ENCODE data around the gene PEMT.

The PEMT gene

DNA sequence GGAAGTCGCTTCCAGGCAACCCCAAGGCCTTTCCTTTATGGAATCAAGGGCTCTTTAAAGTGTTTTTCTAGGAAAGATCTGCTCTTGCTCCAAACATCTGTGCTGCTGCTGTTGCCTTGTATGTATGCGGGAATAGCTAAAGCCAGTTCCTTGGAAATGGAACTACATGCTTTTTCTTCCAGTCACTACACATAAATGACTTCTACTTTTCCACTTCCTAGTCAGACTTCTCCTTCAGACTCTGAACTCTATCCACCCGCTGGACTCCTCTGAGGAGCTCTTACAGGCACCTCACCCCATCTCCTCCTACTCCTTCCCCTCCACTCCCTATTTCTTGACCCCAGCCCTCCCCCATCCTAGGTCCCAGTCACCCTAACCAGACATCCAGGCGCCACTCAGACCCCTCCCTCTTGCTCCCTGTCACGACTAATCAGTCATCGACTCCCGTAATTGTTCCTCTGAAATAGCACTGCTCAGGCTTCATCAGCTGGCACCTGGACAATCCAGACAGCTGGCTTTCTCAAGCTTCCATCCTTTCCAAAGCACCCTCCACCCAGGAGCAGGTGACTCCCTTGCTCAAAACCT is 15.0 kb upstream of the PEMT start:
- H3K4me1 Mint-ChIP-seq: peaks cover 23% of the 10 kb centered on the region
- H3K27ac Mint-ChIP-seq: peak overlapping the region in 2 of 3 experiments; percentile 82 to 88
- H3K9me3 Mint-ChIP-seq: no peaks in the 10 kb centered on the region
- peaks cover 4% of the 10 kb centered on the region for H3K27me3 Mint-ChIP-seq (ENCODE audit: low read depth)
- H3K4me3 Mint-ChIP-seq: peak overlapping the region in 2 of 3 experiments; percentile 6 to 10
- no peak for TF ChIP-seq CTCF (IDR thresholded peaks at IDR 0.05; ENCODE audit: unreplicated experiment in 3 of 3)
- no peaks in the 10 kb centered on the region for H3K36me3 Mint-ChIP-seq (ENCODE audit: low read depth)

DNA sequence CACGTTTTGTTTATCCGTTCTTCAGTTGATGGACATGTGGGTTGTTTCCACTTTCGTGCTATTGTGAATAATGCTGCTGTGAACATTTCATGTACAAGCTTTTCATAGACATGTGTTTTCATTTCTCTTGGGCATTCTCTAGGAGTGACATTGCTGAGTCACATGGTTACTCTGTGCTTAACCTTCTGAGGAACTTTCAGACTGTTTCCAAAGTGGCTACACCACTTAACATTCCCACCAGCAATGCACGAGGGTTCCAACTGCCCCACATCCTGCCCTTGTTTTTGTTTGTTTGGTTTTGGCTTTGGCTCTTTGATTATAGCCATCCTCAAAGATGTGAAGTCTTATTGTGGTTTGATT is 14.2 kb upstream of the PEMT start:
- Mint-ChIP-seq H3K9me3 (no peaks in the 10 kb centered on the region), H3K27ac (peak overlapping the region in 2 of 3 experiments; percentile 82 to 88), H3K36me3 (ENCODE audit: low read depth) (no peaks in the 10 kb centered on the region), H3K27me3 (ENCODE audit: low read depth) (peaks cover 4% of the 10 kb centered on the region), H3K4me1 (peaks cover 21% of the 10 kb centered on the region), H3K4me3 (no peak overlapping the region)
- TF ChIP-seq CTCF (IDR thresholded peaks at IDR 0.05; ENCODE audit: unreplicated experiment in 3 of 3): no peak

DNA sequence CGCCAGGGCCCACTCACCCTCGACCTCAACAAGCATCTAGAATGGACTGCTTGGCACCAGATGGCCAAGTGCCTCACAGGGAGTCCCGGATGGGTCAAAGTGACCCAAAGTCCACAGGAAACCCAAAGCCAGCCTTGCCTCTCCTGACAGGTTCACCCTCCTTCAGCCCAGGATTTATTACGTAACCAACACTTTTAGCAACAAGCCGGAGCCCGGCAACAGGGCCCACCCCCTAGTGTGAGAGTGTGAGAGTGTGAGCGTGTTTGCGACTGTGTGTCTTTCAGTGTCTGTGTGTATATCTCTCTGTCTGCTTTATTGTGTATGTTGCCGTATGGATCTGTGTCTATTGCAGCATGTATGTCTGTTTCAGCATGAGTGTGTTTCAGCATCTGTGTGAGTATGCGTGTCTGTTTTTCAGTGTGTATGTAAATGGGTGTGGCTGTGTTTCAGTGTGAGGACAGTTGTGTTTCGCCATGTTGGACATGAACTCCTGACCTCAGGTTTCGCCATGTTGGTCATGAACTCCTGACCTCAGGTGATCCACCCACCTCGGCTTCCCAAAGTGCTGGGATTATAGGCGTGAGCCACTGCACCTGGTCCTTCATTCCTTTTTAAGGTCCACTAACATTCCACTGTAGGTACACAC is 13.7 kb upstream of the PEMT start:
- peak overlapping the region in 1 of 3 experiments; percentile 88 for H3K27ac Mint-ChIP-seq
- peaks cover 4% of the 10 kb centered on the region for H3K27me3 Mint-ChIP-seq (ENCODE audit: low read depth)
- no peak overlapping the region for H3K4me3 Mint-ChIP-seq
- H3K36me3 Mint-ChIP-seq (ENCODE audit: low read depth): no peaks in the 10 kb centered on the region
- no peaks in the 10 kb centered on the region for H3K9me3 Mint-ChIP-seq
- TF ChIP-seq CTCF (IDR thresholded peaks at IDR 0.05; ENCODE audit: unreplicated experiment in 3 of 3): no peak
- peaks cover 18% of the 10 kb centered on the region for H3K4me1 Mint-ChIP-seq

GRCh38 chr17:17603895-17604225 is 12.4 kb upstream of the PEMT start:
- H3K9me3 Mint-ChIP-seq: no peaks in the 10 kb centered on the region
- H3K27ac Mint-ChIP-seq: no peak overlapping the region
- peaks cover 18% of the 10 kb centered on the region for H3K4me1 Mint-ChIP-seq
- no peak overlapping the region for H3K4me3 Mint-ChIP-seq
- no peaks in the 10 kb centered on the region for H3K27me3 Mint-ChIP-seq (ENCODE audit: low read depth)
- no peaks in the 10 kb centered on the region for H3K36me3 Mint-ChIP-seq (ENCODE audit: low read depth)
- TF ChIP-seq CTCF (IDR thresholded peaks at IDR 0.05; ENCODE audit: unreplicated experiment in 3 of 3): no peak

DNA sequence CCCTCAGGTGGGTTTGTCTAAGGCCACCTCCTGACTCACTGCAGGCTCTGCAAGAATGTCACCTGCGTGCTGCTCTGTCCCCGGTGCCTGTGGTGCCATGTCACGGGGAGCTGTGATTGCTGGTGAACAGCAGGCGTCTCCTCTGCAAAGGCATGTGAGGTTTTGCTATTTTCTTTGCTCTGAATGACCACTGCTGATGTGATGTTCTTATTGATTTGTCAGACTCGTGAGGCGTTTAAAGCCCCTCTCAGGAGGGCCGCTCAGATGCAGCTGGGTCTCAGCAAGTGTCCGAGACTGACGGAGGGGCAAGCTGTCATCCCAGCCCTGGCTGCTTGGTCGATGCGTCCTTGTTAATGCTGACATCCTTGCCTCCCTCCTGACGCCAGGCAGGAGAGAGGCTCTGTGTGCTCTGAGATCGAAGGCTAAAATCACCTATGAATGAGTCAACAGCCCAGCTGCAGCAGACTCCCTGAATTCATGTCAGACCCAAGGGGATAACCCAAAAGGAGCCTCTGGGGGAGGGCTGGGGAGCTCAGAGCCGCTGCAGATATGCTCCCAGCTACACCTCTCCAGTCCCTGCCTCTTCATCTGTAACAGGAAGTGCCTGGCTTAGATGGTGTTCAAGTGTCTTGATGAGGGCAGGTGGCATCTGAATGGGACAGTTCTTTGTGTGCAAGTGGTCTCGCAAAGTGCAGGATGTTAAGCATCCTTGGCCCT is 11.8 kb upstream of the PEMT start:
- Mint-ChIP-seq H3K9me3 (no peaks in the 10 kb centered on the region), H3K27me3 (ENCODE audit: low read depth) (no peaks in the 10 kb centered on the region), H3K4me1 (peaks cover 18% of the 10 kb centered on the region), H3K36me3 (ENCODE audit: low read depth) (no peaks in the 10 kb centered on the region), H3K4me3 (no peak overlapping the region), H3K27ac (no peak overlapping the region)
- TF ChIP-seq CTCF (IDR thresholded peaks at IDR 0.05; ENCODE audit: unreplicated experiment in 3 of 3): no peak
